WTC11 (cell line): ENCODE data around the gene LRMDA. TPM values are rescaled to one million over a fixed set of nuclear protein-coding genes. Genes with fewer than 3 reads are reported as not detected.

Experiments
- ATAC-seq: fragments of 200-7000 bp; cut with Tn5 transposase; 2 replicates; pipeline ENCODE4 v1.10.0; 2021; ENCODE audit warnings: mild to moderate bottlenecking, moderate library complexity
- CTCF ChIA-PET: fragments of 300-600 bp; sonication (Branson Sonifier 250); formaldehyde crosslinking; loops from one replicate; lab custom pipeline; 2021; ENCODE audit warnings: antibody characterized with exemption; lab: Charles Lee
- POLR2A ChIA-PET: fragments of 350-600 bp; sonication (Branson Sonifier 250); formaldehyde crosslinking; loops from one replicate; lab custom pipeline; 2021; ENCODE audit warnings: antibody characterized with exemption; lab: Charles Lee
- DNase-seq: peaks from one replicate; pipeline ENCODE4 v3.0.0; 2021; ENCODE audit warnings: low spot score
- H3K27ac Mint-ChIP-seq: 2 replicates; pipeline ENCODE4 v1.8.0; 2021; ENCODE audit warnings: mixed read lengths
- H3K27me3 Mint-ChIP-seq: 2 replicates; pipeline ENCODE4 v1.8.0; 2021; ENCODE audit warnings: low read depth, mild to moderate bottlenecking, moderate library complexity, mixed read lengths
- H3K36me3 Mint-ChIP-seq: 2 replicates; pipeline ENCODE4 v1.8.0; 2021; ENCODE audit warnings: mixed read lengths
- H3K4me1 Mint-ChIP-seq: 2 replicates; pipeline ENCODE4 v1.8.0; 2022; ENCODE audit warnings: mixed read lengths
- H3K4me3 Mint-ChIP-seq: 2 replicates; pipeline ENCODE4 v1.8.0; 2021; ENCODE audit warnings: mild to moderate bottlenecking, moderate library complexity, mixed read lengths
- H3K9me3 Mint-ChIP-seq: 2 replicates; pipeline ENCODE4 v1.8.0; 2021; ENCODE audit warnings: mixed read lengths
- ATF2 ChIP-seq: sonication (generic); formaldehyde crosslinking; IDR thresholded peaks from 2 replicates; pipeline ENCODE4 v1.8.1; 2022; ENCODE audit warnings: low read depth, missing genetic modification reagents, borderline replicate concordance
- ATF3 ChIP-seq: sonication (generic); formaldehyde crosslinking; conservative IDR thresholded peaks from 2 replicates; pipeline ENCODE4 v1.8.1; 2022; ENCODE audit warnings: mild to moderate bottlenecking, missing genetic modification reagents
- ATF6 ChIP-seq: sonication (generic); formaldehyde crosslinking; IDR thresholded peaks from 2 replicates; pipeline ENCODE4 v1.8.1; 2023; ENCODE audit warnings: mild to moderate bottlenecking, missing genetic modification reagents
- CTCF ChIP-seq: fragments of 200-600 bp; IDR thresholded peaks from 2 replicates; pipeline ENCODE4 v1.8.0; 2022; ENCODE audit warnings: antibody characterized with exemption
- ELF4 ChIP-seq: sonication (generic); formaldehyde crosslinking; IDR thresholded peaks from 2 replicates; pipeline ENCODE4 v1.8.1; 2022; ENCODE audit warnings: low read depth, mild to moderate bottlenecking, moderate library complexity, missing genetic modification reagents
- EMX1 ChIP-seq: fragments of 250-450 bp; sonication (Bioruptor Pico); IDR thresholded peaks from 2 replicates; pipeline ENCODE4 v1.8.0; 2021; ENCODE audit warnings: mild to moderate bottlenecking
- ERG ChIP-seq: fragments of 250-450 bp; sonication (Bioruptor Pico); IDR thresholded peaks from 2 replicates; pipeline ENCODE4 v1.8.0; 2021; ENCODE audit warnings: mild to moderate bottlenecking
- ETV6 ChIP-seq: sonication (generic); formaldehyde crosslinking; IDR thresholded peaks from 2 replicates; pipeline ENCODE4 v1.8.1; 2022; ENCODE audit warnings: mild to moderate bottlenecking, missing genetic modification reagents
- FOXK1 ChIP-seq: sonication (generic); formaldehyde crosslinking; IDR thresholded peaks from 2 replicates; pipeline ENCODE4 v1.8.0; 2022; ENCODE audit warnings: mild to moderate bottlenecking, moderate library complexity, missing genetic modification reagents
- FOXP4 ChIP-seq: sonication (generic); formaldehyde crosslinking; IDR thresholded peaks from 2 replicates; pipeline ENCODE4 v1.8.0; 2022; ENCODE audit warnings: mild to moderate bottlenecking, missing genetic modification reagents
- HMGXB4 ChIP-seq: sonication (generic); formaldehyde crosslinking; IDR thresholded peaks from 2 replicates; pipeline ENCODE4 v1.8.1; 2023; ENCODE audit warnings: mild to moderate bottlenecking, moderate library complexity, missing genetic modification reagents
- JAZF1 ChIP-seq: fragments of 250-450 bp; sonication (Bioruptor Pico); IDR thresholded peaks from 2 replicates; pipeline ENCODE4 v1.9.0; 2021; ENCODE audit warnings: moderate library complexity, mild to moderate bottlenecking, inconsistent platforms
- JUN ChIP-seq: sonication (generic); formaldehyde crosslinking; IDR thresholded peaks from 2 replicates; pipeline ENCODE4 v1.8.0; 2023; ENCODE audit warnings: mild to moderate bottlenecking, missing genetic modification reagents
- NR1H2 ChIP-seq: sonication (generic); formaldehyde crosslinking; IDR thresholded peaks from 2 replicates; pipeline ENCODE4 v1.9.0; 2021; ENCODE audit warnings: mild to moderate bottlenecking, moderate library complexity, missing genetic modification reagents
- NR2C2 ChIP-seq: sonication (generic); formaldehyde crosslinking; IDR thresholded peaks from 2 replicates; pipeline ENCODE4 v1.8.0; 2022; ENCODE audit warnings: mild to moderate bottlenecking, missing genetic modification reagents
- SOX15 ChIP-seq: fragments of 250-450 bp; sonication (Bioruptor Pico); IDR thresholded peaks from 2 replicates; pipeline ENCODE4 v1.9.0; 2021; ENCODE audit warnings: mild to moderate bottlenecking
- TEAD4 ChIP-seq: sonication (generic); formaldehyde crosslinking; IDR thresholded peaks from 2 replicates; pipeline ENCODE4 v1.8.0; 2022; ENCODE audit warnings: mild to moderate bottlenecking, missing genetic modification reagents
- ZBTB21 ChIP-seq: sonication (generic); formaldehyde crosslinking; IDR thresholded peaks from 2 replicates; pipeline ENCODE4 v1.8.1; 2023; ENCODE audit warnings: mild to moderate bottlenecking, missing genetic modification reagents, borderline replicate concordance
- ZNF121 ChIP-seq: sonication (generic); formaldehyde crosslinking; IDR thresholded peaks from 2 replicates; pipeline ENCODE4 v1.8.0; 2023; ENCODE audit warnings: missing genetic modification reagents
- ZNF219 ChIP-seq: sonication (generic); formaldehyde crosslinking; IDR thresholded peaks from 2 replicates; pipeline ENCODE4 v1.8.0; 2023; ENCODE audit warnings: missing genetic modification reagents, mild to moderate bottlenecking, borderline replicate concordance
- ZNF232 ChIP-seq: sonication (generic); formaldehyde crosslinking; IDR thresholded peaks from 2 replicates; pipeline ENCODE4 v1.8.0; 2022; ENCODE audit warnings: mild to moderate bottlenecking, missing genetic modification reagents
- ZNF281 ChIP-seq: sonication (generic); formaldehyde crosslinking; IDR thresholded peaks from 2 replicates; pipeline ENCODE4 v1.8.0; 2023; ENCODE audit warnings: mild to moderate bottlenecking, missing genetic modification reagents
- total RNA-seq: library from RNA; stranded (reverse); gene quantifications from 3 replicates; pipeline ENCODE4 v1.2.3, GENCODE V29; 2021

Gene LRMDA
- total RNA-seq, 1 experiment from 2014 or later, result 0.92 TPM

GRCh38 chr10:75995041-75995430, 563.6 kb downstream of the LRMDA start (continued):
- no peak for TF ChIP-seq ATF6 (CRISPR knock-in tag)
- TF ChIP-seq ZNF219 (CRISPR knock-in tag), result no peak
- no peak for TF ChIP-seq CTCF
- no peak for TF ChIP-seq EMX1 (CRISPR knock-in tag)
- no peak for TF ChIP-seq ZNF232 (CRISPR knock-in tag)
- TF ChIP-seq ZNF281, result no peak
- TF ChIP-seq ELF4 (CRISPR knock-in tag), result no peak
- TF ChIP-seq NR1H2 (CRISPR knock-in tag), result no peak
- no peak for TF ChIP-seq NR2C2 (CRISPR knock-in tag)
- TF ChIP-seq ATF2 (CRISPR knock-in tag), result no peak
- no peak for TF ChIP-seq SOX15 (CRISPR knock-in tag)
- no peak for TF ChIP-seq TEAD4 (CRISPR knock-in tag)
- no peak for TF ChIP-seq FOXK1 (CRISPR knock-in tag)

GRCh38 chr10:75995720-75996119, 564.3 kb downstream of the LRMDA start:
- no peak for ATAC-seq
- Mint-ChIP-seq H3K4me1 (no peaks in the 10 kb centered on the region), H3K9me3 (no peaks in the 10 kb centered on the region; the same call in 1 of the 2 replicates), H3K36me3 (no peaks in the 10 kb centered on the region), H3K4me3 (no peak overlapping the region), H3K27ac (no peak overlapping the region), H3K27me3 (peaks cover 6% of the 10 kb centered on the region)
- POLR2A ChIA-PET, result no interaction called here
- CTCF ChIA-PET, result no interaction called here
- DNase-seq, result no peak
- TF ChIP-seq ZNF121 (CRISPR knock-in tag) (no peak), FOXP4 (CRISPR knock-in tag) (no peak), ZBTB21 (CRISPR knock-in tag) (no peak), HMGXB4 (CRISPR knock-in tag) (no peak), ETV6 (CRISPR knock-in tag) (no peak), EMX1 (CRISPR knock-in tag) (no peak), ATF3 (CRISPR knock-in tag) (no peak), JUN (CRISPR knock-in tag) (no peak), ZNF219 (CRISPR knock-in tag) (no peak), ERG (CRISPR knock-in tag) (no peak), ATF6 (CRISPR knock-in tag) (no peak), JAZF1 (CRISPR knock-in tag) (no peak)
